ENCODE results near the gene PLCG2.
"Not testable (repeated sequence)": the region's sequence is repeated elsewhere in the genome, so short reads cannot be mapped to it uniquely, and the experiment has no call there.

PLCG2 gene

GRCh38 chr16:81877490-81877889 lies 98.4 kb downstream of the PLCG2 start:
- not testable (repeated sequence) for DNase-seq (ENCODE audit: low read depth)

- no peak for DNase-seq (ENCODE audit: low read depth)
Measured at GRCh38 chr16:81878529-81878928, 99.4 kb downstream of the PLCG2 start.

- no peak for DNase-seq (ENCODE audit: low read depth)
Measured at GRCh38 chr16:81879625-81880024, 100.5 kb downstream of the PLCG2 start.

- DNase-seq (ENCODE audit: low read depth), result no peak
Measured at GRCh38 chr16:81880816-81881215, 101.7 kb downstream of the PLCG2 start.

- DNase-seq (ENCODE audit: low read depth), result no peak
Measured at GRCh38 chr16:81881228-81881627, 102.1 kb downstream of the PLCG2 start.

- no peak for DNase-seq (ENCODE audit: low read depth)
Measured at GRCh38 chr16:81882559-81882958, 103.5 kb downstream of the PLCG2 start.

- no peak for DNase-seq (ENCODE audit: low read depth)
Measured at GRCh38 chr16:81883235-81883634, 104.1 kb downstream of the PLCG2 start.

- no peak for DNase-seq (ENCODE audit: low read depth)
Measured at GRCh38 chr16:81885976-81886586, 107.0 kb downstream of the PLCG2 start.

- DNase-seq (ENCODE audit: low read depth), result no peak
Measured at GRCh38 chr16:81888520-81889394, 109.7 kb downstream of the PLCG2 start.

GRCh38 chr16:81891736-81892364 lies 112.8 kb downstream of the PLCG2 start:
- DNase-seq (ENCODE audit: low read depth), result no peak

GRCh38 chr16:81894592-81894991 lies 115.5 kb downstream of the PLCG2 start:
- no peak for DNase-seq (ENCODE audit: low read depth)

- no peak for DNase-seq (ENCODE audit: low read depth)
Measured at GRCh38 chr16:81896902-81897301, 117.8 kb downstream of the PLCG2 start.

- no peak for DNase-seq (ENCODE audit: low read depth)
Measured at GRCh38 chr16:81899601-81900000, 120.5 kb downstream of the PLCG2 start.

- no peak for DNase-seq (ENCODE audit: low read depth)
Measured at GRCh38 chr16:81900014-81900413, 120.9 kb downstream of the PLCG2 start.

GRCh38 chr16:81900456-81900855 lies 121.4 kb downstream of the PLCG2 start:
- no peak for DNase-seq (ENCODE audit: low read depth)

- no peak for DNase-seq (ENCODE audit: low read depth)
Measured at GRCh38 chr16:81901484-81901883, 122.4 kb downstream of the PLCG2 start.

GRCh38 chr16:81902025-81902424 lies 122.9 kb downstream of the PLCG2 start:
- no peak for DNase-seq (ENCODE audit: low read depth)

- DNase-seq (ENCODE audit: low read depth), result no peak
Measured at GRCh38 chr16:81904320-81904719, 125.2 kb downstream of the PLCG2 start.

GRCh38 chr16:81905277-81905676 lies 126.2 kb downstream of the PLCG2 start:
- no peak for DNase-seq (ENCODE audit: low read depth)

GRCh38 chr16:81907681-81908080 lies 128.6 kb downstream of the PLCG2 start:
- DNase-seq (ENCODE audit: low read depth), result no peak

GRCh38 chr16:81908466-81909262 lies 129.6 kb downstream of the PLCG2 start:
- no peak for DNase-seq (ENCODE audit: low read depth)

- no peak for DNase-seq (ENCODE audit: low read depth)
Measured at GRCh38 chr16:81910366-81910885, 131.3 kb downstream of the PLCG2 start.

All from GM04504 (cell line).